BJ (cell line): Measurements from ENCODE around the gene VPS4A. TPM values are rescaled to one million over a fixed set of nuclear protein-coding genes. Genes with fewer than 3 reads are reported as not detected.

Experiments used
- CTCF ChIA-PET: fragments of 350-600 bp; formaldehyde crosslinking; extraction: SDS; loops from one replicate; lab custom pipeline; 2021; ENCODE audit warnings: antibody characterized with exemption, inconsistent platforms; lab: Yijun Ruan, JAX
- POLR2A ChIA-PET: fragments of 300-600 bp; sonication (Branson Sonifier 250); formaldehyde crosslinking; extraction: SDS; loops from one replicate; lab custom pipeline; 2021; ENCODE audit warnings: antibody characterized with exemption; lab: Charles Lee
- DNase-seq: peaks from one replicate; pipeline ENCODE4 v3.0.0-alpha.2; 2011; ENCODE audit warnings: low read depth
- H3K27me3 ChIP-seq: 2 replicates; pipeline ENCODE4 v1.6.0; 2011; ENCODE audit warnings: low read length; ENCODE audit not compliant: control insufficient read depth, insufficient read depth
- H3K36me3 ChIP-seq: 2 replicates; pipeline ENCODE4 v1.5.1; 2011; ENCODE audit warnings: low read length; ENCODE audit not compliant: control insufficient read depth, insufficient read depth
- H3K4me3 ChIP-seq: 2 replicates; pipeline ENCODE4 v1.5.1; 2011; ENCODE audit warnings: low read depth, mild to moderate bottlenecking, control low read depth, low read length
- CTCF ChIP-seq: IDR thresholded peaks from 2 replicates; pipeline ENCODE4 v1.5.1; 2011; ENCODE audit warnings: low read depth, mild to moderate bottlenecking, control low read depth, inconsistent platforms, low read length, moderate library complexity; ENCODE audit not compliant: insufficient read depth
- polyA plus RNA-seq: library from polyadenylated mRNA; depleted of rRNA; stranded (reverse); fragments of >200 nt; gene quantifications from 2 replicates; pipeline ENCODE4 v1.2.3, GENCODE V29; 2011; rRNA removed

Gene VPS4A
- polyA plus RNA-seq, 1 experiment = 19.4 TPM

GRCh38 chr16:69368866-69369265 is 57.7 kb downstream of the VPS4A start:
- Histone ChIP-seq H3K4me3 (no peak overlapping the region), H3K27me3 (no peaks in the 10 kb centered on the region), H3K36me3 (peaks cover 24% of the 10 kb centered on the region)
- CTCF ChIA-PET = interaction anchor here (1.4 kb wide), 1 partner anchor 16 kb away, joined by 3 read pairs; no protein-coding TSS in a partner anchor
- DNase-seq = no peak
- TF ChIP-seq CTCF = no peak
- POLR2A ChIA-PET = no interaction called here

DNA sequence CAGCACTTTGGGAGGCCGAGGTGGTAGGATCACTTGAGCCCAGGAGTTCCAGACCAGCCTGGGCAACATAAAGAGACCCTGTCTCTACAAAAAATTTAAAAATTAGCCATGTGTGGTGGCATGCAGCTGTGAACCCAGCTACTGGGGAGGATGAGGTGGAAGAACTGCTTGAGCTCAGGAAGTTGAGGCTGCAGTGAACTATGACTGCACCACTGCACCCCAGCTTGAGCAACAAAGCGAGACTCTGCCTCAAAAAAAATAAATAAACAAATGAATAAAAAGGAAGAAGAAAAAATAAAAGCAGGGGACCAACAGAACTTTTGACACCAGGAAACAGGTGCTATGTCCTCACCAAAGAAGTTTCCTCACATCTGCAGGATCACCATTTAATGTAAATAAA is 60.4 kb downstream of the VPS4A start:
- TF ChIP-seq CTCF = no peak
- CTCF ChIA-PET = no interaction called here
- no peaks in the 10 kb centered on the region for H3K27me3 ChIP-seq
- H3K4me3 ChIP-seq = no peak overlapping the region
- DNase-seq = no peak
- POLR2A ChIA-PET = no interaction called here
- peaks cover 15% of the 10 kb centered on the region for H3K36me3 ChIP-seq

DNA sequence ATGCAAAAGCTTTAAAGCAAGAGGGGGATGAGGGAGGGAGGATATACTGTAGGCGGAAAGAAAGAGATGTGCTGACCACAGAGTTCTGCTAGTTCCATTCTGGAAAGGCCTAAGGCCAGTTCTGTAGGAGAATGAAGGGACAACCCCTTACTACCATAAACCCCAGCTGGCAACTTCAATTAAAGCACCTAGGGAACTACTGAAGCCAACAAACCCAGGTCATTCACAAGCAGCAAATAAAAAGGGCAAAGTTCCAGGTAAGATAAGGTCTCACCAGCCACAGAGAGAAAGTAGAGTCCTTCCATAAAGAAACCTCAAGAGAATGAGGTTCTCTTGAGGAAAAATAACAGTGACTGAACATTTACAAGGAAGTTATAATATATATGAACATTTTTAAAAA is 61.9 kb downstream of the VPS4A start:
- no peak overlapping the region for H3K4me3 ChIP-seq
- H3K36me3 ChIP-seq = peaks cover 14% of the 10 kb centered on the region
- POLR2A ChIA-PET = no interaction called here
- no peaks in the 10 kb centered on the region for H3K27me3 ChIP-seq
- no peak for DNase-seq
- TF ChIP-seq CTCF = no peak
- CTCF ChIA-PET = no interaction called here

Other genes with a start within 250 kb of the VPS4A start
- 1.8 and 2.3 TPM in 2 replicates for gene HAS3, start 205.7 kb upstream of the VPS4A start, polyA plus RNA-seq
- gene CHTF8, start 178.8 kb upstream of the VPS4A start, polyA plus RNA-seq = 128 and 161 TPM in 2 replicates
- 59.2 and 60.7 TPM in 2 replicates for gene UTP4, start 178.7 kb upstream of the VPS4A start, polyA plus RNA-seq
- gene SNTB2, start 124.2 kb upstream of the VPS4A start, polyA plus RNA-seq = 43.1 and 50.5 TPM in 2 replicates
- gene PDF, start 19.2 kb downstream of the VPS4A start, polyA plus RNA-seq = 4.0 and 6.4 TPM in 2 replicates
- 25.2 and 31.6 TPM in 2 replicates for gene COG8, start 28.2 kb downstream of the VPS4A start, polyA plus RNA-seq
- gene NIP7, start 28.4 kb downstream of the VPS4A start, polyA plus RNA-seq = 6.4 and 9.1 TPM in 2 replicates
- 0.13 TPM in 1 of 2 replicates, not detected in the other for gene TMED6, start 40.4 kb downstream of the VPS4A start, polyA plus RNA-seq
- gene TERF2, start 74.7 kb downstream of the VPS4A start, polyA plus RNA-seq = 9.2 and 11.6 TPM in 2 replicates
- gene CYB5B, start 113.3 kb downstream of the VPS4A start, polyA plus RNA-seq = 134 and 196 TPM in 2 replicates